Measurements from ENCODE around the gene MPC2.
"Not testable (repeated sequence)": the region's sequence is repeated elsewhere in the genome, so short reads cannot be mapped to it uniquely, and the experiment has no call there.

The MPC2 gene

GRCh38 chr1:167905182-167905581 lies 31.7 kb downstream of the MPC2 start:
- no peak for DNase-seq (ENCODE audit: low spot score)

- no peak for DNase-seq (ENCODE audit: low spot score)
Measured at GRCh38 chr1:167904652-167905130, 32.2 kb downstream of the MPC2 start.

GRCh38 chr1:167900907-167901306 lies 36.0 kb downstream of the MPC2 start:
- DNase-seq (ENCODE audit: low spot score): no peak

GRCh38 chr1:167899253-167899681 lies 37.6 kb downstream of the MPC2 start:
- DNase-seq (ENCODE audit: low spot score): no peak

- no peak for DNase-seq (ENCODE audit: low spot score)
Measured at GRCh38 chr1:167898578-167899222, 38.2 kb downstream of the MPC2 start.

- DNase-seq (ENCODE audit: low spot score): no peak
Measured at GRCh38 chr1:167893798-167894197, 43.1 kb downstream of the MPC2 start.

GRCh38 chr1:167890400-167890799 lies 46.5 kb downstream of the MPC2 start:
- DNase-seq (ENCODE audit: low spot score): no peak

GRCh38 chr1:167887187-167887586 lies 49.7 kb downstream of the MPC2 start:
- DNase-seq (ENCODE audit: low spot score): not testable (repeated sequence)

GRCh38 chr1:167882376-167882775 lies 54.5 kb downstream of the MPC2 start:
- no peak for DNase-seq (ENCODE audit: low spot score)

- DNase-seq (ENCODE audit: low spot score): no peak
Measured at GRCh38 chr1:167881786-167882185, 55.1 kb downstream of the MPC2 start.

- no peak for DNase-seq (ENCODE audit: low spot score)
Measured at GRCh38 chr1:167881069-167881468, 55.8 kb downstream of the MPC2 start.

- DNase-seq (ENCODE audit: low spot score): no peak
Measured at GRCh38 chr1:167880580-167881021, 56.3 kb downstream of the MPC2 start.

- DNase-seq (ENCODE audit: low spot score): no peak
Measured at GRCh38 chr1:167879508-167879907, 57.4 kb downstream of the MPC2 start.

GRCh38 chr1:167878372-167879160 lies 58.3 kb downstream of the MPC2 start:
- DNase-seq (ENCODE audit: low spot score): no peak

GRCh38 chr1:167876597-167877175 lies 60.2 kb downstream of the MPC2 start:
- no peak for DNase-seq (ENCODE audit: low spot score)

- no peak for DNase-seq (ENCODE audit: low spot score)
Measured at GRCh38 chr1:167871331-167871730, 65.5 kb downstream of the MPC2 start.

GRCh38 chr1:167869157-167870001 lies 67.5 kb downstream of the MPC2 start:
- not testable (repeated sequence) for DNase-seq (ENCODE audit: low spot score)

GRCh38 chr1:167866739-167867414 lies 70.0 kb downstream of the MPC2 start:
- DNase-seq (ENCODE audit: low spot score): not testable (repeated sequence)
